Transverse colon (tissue), 4 donors: Measurements from ENCODE around the gene DEPP1. TPM values are rescaled to one million over a fixed set of nuclear protein-coding genes. Genes with fewer than 3 reads are reported as not detected.

Source experiments
- DNase-seq: peaks from one replicate; pipeline ENCODE4 v3.0.0-alpha.2; 2019
- H3K27ac ChIP-seq, 4 donors: fragments of 200-600 bp; sonication (generic); 2 replicates each; pipeline ENCODE4 v1.5.1; 2016 to 2018; ENCODE audit warnings: inconsistent platforms in 4 of 4
- H3K27me3 ChIP-seq: fragments of 200-600 bp; sonication (generic); 2 replicates; pipeline ENCODE4 v1.5.1; 2017; ENCODE audit warnings: inconsistent platforms
- H3K36me3 ChIP-seq, 4 donors: fragments of 200-600 bp; sonication (generic); 2 replicates each; pipeline ENCODE4 v1.5.1; 2017 to 2019; ENCODE audit warnings: inconsistent platforms in 4 of 4
- H3K4me1 ChIP-seq, 4 donors: fragments of 200-600 bp; sonication (generic); 2 replicates each; pipeline ENCODE4 v1.5.1; 2017 to 2020; ENCODE audit warnings: inconsistent platforms in 4 of 4
- H3K4me3 ChIP-seq, 4 donors: fragments of 200-600 bp; sonication (generic); 1 replicate in 1 of 4; 2 replicates in 3 of 4; pipeline versions ENCODE4 v1.5.1 to v1.6.1; 2017 to 2019; ENCODE audit warnings: inconsistent platforms in 4 of 4
- H3K9me3 ChIP-seq, 2 donors: fragments of 200-600 bp; sonication (generic); 2 replicates each; pipeline ENCODE4 v1.5.1; 2017 to 2019; ENCODE audit warnings: inconsistent platforms in 2 of 2
- EP300 ChIP-seq: sonication (generic); formaldehyde crosslinking; IDR thresholded peaks from one replicate; pipeline ENCODE4 v1.6.1; 2017; ENCODE audit warnings: antibody characterized with exemption, low read depth
- POLR2A ChIP-seq: fragments of 450-650 bp; IDR thresholded peaks from one replicate; pipeline ENCODE4 v1.6.1; 2016; ENCODE audit warnings: antibody characterized with exemption, mild to moderate bottlenecking, moderate library complexity
- POLR2AphosphoS5 ChIP-seq, 3 donors: sonication (generic); formaldehyde crosslinking; IDR thresholded peaks; one replicate each; pipeline ENCODE4 v1.6.1; 2016; ENCODE audit warnings: antibody characterized with exemption in 3 of 3
- WGBS, 2 donors: methylation state at CpG; one replicate each; pipeline ENCODE4 v1.1.5; 2018; ENCODE audit warnings: low coverage in 1 of 2; 5-methylcytosine and 5-hydroxymethylcytosine counted together
- in situ Hi-C, 4 donors: fragments of 200-750 bp; cut with MboI; loops; one replicate each; pipeline versions ENCODE4 v1.15.0 to v1.15.1; 2017; ENCODE audit warnings: low sequenced_read_pairs in 3 of 4, low pct_ligation_motif_present in 1 of 4, low pct_unique_long_range_greater_than_20kb in 1 of 4
- intact Hi-C: fragments of 100-400 bp; cut with DNase I; formaldehyde crosslinking; loops from one replicate; pipeline ENCODE4 v1.15.1; 2023; ENCODE audit warnings: low total_unique reads
- total RNA-seq, 4 donors: library from RNA; depleted of rRNA; stranded (reverse); fragments of >200 nt; gene quantifications; one replicate each; pipeline ENCODE4 v1.1.0, GENCODE V29; 2016
- TF ChIP-seq, protein P1 (sequence below), 5 experiments: fragments of 200-600 bp in 3 of 5; fragments of 450-650 bp in 2 of 5; sonication (generic) in 3 of 5; IDR thresholded peaks; 1 replicate in 2 of 5; 2 replicates in 3 of 5; pipeline ENCODE4 v1.5.1; 2016 to 2017; ENCODE audit warnings: antibody characterized with exemption in 5 of 5, inconsistent platforms in 3 of 5, mild to moderate bottlenecking in 2 of 5, moderate library complexity in 1 of 5

The DEPP1 gene
- total RNA-seq, 4 donors from 2014 or later, result 14.6 to 109 (median 76.6) TPM

DNA sequence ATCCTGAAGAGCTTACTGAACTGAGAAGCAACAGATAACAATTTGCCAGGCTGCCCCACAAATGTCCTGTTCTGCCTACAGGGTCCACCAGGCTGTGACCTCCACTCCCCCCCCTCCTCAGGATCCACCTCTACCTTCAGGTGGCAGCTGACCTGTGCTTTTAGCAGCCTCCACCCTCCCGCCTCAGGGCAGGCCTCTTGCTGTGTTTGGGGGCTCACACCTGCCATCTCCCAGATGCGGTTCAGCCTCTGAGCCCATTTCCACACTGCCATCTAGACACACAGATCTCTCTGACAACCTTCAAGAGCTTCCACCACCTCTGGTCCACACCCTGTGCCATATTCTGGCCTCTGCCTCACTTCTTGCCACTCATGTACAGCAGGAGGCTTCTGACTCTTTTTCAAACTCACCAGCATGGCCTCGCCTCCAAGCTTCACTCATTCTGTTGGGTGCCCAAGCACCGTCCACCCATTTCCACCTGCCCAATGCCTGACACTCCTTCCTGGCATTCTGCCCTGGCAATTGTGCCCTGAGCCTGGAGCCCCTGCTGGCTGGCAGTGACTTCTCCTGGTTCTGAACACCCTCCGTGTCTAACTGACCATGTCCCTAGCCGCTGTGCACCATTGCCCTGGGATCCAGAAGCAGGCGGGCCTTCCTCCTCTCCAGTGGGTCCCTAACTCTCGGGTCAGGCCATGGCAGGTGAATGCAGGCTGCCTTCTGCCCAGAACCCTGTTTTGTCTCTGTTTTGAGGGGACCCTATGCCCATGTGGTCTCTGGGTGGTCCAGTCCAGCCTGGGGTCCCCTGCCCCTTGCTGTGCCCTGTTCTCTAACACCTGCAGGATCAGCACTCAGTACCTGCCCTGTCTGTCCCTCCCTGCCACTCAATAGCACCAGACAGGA, 49.0 kb downstream of the DEPP1 start:
- peaks cover 0 to 4% (median 2%) of the 10 kb centered on the region in 4 donors for H3K4me1 ChIP-seq
- H3K27ac ChIP-seq, result no peak overlapping the region
- no peak overlapping the region for H3K4me3 ChIP-seq
- 83 to 87% methylated on average over 1 to 8 of the region's 8 CpGs for WGBS, 2 donors
- intact Hi-C loops (no loop called here), in situ Hi-C loops (loop anchor here in 1 of 4 donors (5.0 kb wide), 1 partner anchor 43 kb away; no protein-coding TSS in a partner anchor)
- TF ChIP-seq, protein P1, sequence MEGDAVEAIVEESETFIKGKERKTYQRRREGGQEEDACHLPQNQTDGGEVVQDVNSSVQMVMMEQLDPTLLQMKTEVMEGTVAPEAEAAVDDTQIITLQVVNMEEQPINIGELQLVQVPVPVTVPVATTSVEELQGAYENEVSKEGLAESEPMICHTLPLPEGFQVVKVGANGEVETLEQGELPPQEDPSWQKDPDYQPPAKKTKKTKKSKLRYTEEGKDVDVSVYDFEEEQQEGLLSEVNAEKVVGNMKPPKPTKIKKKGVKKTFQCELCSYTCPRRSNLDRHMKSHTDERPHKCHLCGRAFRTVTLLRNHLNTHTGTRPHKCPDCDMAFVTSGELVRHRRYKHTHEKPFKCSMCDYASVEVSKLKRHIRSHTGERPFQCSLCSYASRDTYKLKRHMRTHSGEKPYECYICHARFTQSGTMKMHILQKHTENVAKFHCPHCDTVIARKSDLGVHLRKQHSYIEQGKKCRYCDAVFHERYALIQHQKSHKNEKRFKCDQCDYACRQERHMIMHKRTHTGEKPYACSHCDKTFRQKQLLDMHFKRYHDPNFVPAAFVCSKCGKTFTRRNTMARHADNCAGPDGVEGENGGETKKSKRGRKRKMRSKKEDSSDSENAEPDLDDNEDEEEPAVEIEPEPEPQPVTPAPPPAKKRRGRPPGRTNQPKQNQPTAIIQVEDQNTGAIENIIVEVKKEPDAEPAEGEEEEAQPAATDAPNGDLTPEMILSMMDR (IDR thresholded peaks at IDR 0.05), result no peak
- TF ChIP-seq EP300 (no peak), POLR2A (no peak), POLR2AphosphoS5 (IDR thresholded peaks at IDR 0.05) (no peak)
- DNase-seq, result no peak
- H3K36me3 ChIP-seq, result no peaks in the 10 kb centered on the region
- H3K9me3 ChIP-seq, result no peaks in the 10 kb centered on the region
- no peaks in the 10 kb centered on the region for H3K27me3 ChIP-seq

DNA sequence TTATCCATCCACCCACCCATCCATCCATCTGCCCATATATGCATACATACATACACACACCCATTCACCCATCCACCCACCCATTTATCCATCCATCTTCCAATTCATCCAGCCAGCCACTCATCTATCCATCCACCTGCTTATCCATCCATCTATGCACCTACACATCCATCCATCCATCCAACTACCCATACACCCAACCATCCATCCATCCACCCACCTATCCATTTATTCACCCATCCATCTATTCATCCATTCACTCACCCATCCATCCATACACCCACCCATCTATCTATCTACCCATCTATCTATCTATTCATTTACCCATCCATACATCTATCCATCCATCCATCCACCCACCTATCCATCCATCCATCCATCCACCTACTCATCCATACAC, 50.1 kb downstream of the DEPP1 start:
- Histone ChIP-seq H3K4me1 (peaks cover 0 to 4% (median 2%) of the 10 kb centered on the region in 4 donors), H3K9me3 (no peaks in the 10 kb centered on the region), H3K27ac (no peak overlapping the region), H3K27me3 (no peaks in the 10 kb centered on the region), H3K36me3 (no peaks in the 10 kb centered on the region), H3K4me3 (no peak overlapping the region)
- intact Hi-C loops (no loop called here), in situ Hi-C loops (no loop called here)
- TF ChIP-seq POLR2AphosphoS5 (IDR thresholded peaks at IDR 0.05) (no peak), POLR2A (no peak)
- TF ChIP-seq, protein P1 (IDR thresholded peaks at IDR 0.05), result no peak
- no peak for DNase-seq

DNA sequence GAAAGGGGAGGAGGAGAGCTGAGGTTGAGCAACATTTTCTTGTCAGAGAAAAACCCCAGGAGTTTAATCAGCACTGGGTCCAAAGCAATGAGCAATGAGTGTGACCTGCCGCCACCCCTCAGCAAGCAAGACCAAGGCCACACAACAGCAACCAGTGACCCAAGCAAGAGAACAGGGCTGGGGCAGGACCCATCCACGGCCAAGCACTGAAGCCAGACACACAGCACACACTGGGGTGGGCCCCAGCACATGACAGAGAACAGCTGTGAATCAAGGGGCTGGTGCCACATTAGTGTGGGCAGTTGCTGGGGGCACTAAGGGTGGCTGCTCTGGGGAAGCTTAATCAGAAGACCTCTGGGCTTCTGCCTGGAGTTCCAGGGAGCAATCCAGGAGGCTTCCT, 51.3 kb downstream of the DEPP1 start:
- peaks cover 0 to 2% (median 0%) of the 10 kb centered on the region in 4 donors for H3K4me1 ChIP-seq
- intact Hi-C loops (no loop called here), in situ Hi-C loops (no loop called here)
- DNase-seq, result no peak
- no peaks in the 10 kb centered on the region for H3K9me3 ChIP-seq
- H3K36me3 ChIP-seq, result no peaks in the 10 kb centered on the region
- WGBS, 2 donors, result 74% methylated on average over 2 of the region's 2 CpGs; no CpG with 5 or more reads in 1 of the 2 donors
- no peak overlapping the region for H3K4me3 ChIP-seq
- no peak for TF ChIP-seq POLR2A
- TF ChIP-seq EP300, result no peak
- no peak for TF ChIP-seq POLR2AphosphoS5 (IDR thresholded peaks at IDR 0.05)
- TF ChIP-seq, protein P1 (IDR thresholded peaks at IDR 0.05), result no peak
- H3K27me3 ChIP-seq, result no peaks in the 10 kb centered on the region
- no peak overlapping the region for H3K27ac ChIP-seq

DNA sequence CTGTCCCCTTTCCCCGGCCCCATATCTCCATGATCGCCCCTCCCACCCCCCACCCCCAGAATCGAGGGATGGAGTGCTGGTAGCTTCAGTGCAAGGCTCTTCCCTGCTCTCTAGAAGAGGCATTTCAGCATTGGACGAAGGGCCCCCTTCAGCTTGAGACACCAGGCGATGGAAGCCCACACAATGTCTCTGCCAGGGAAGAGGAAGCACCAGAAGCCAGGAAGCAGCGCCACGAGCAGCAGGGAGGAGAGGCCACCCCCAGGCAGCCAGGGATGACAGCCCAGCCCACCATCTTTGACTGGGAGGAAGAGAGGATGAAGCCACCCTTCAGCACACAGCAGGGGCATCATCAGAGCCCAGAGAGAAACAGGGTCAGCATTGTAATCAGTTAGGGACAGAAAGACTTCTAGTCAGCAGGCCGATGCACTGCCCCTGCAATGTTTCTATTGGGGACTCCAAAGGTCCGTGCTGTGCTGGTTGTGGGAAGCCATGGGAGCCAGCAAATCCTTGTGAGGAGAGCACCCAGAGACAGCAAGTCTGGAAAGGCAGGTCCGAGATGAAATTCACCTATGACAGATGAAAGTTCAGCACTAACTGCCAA, 51.8 kb downstream of the DEPP1 start:
- H3K36me3 ChIP-seq, result no peaks in the 10 kb centered on the region
- no peaks in the 10 kb centered on the region for H3K9me3 ChIP-seq
- DNase-seq, result no peak
- H3K27ac ChIP-seq, result no peak overlapping the region
- TF ChIP-seq EP300, result no peak
- no peak for TF ChIP-seq POLR2AphosphoS5 (IDR thresholded peaks at IDR 0.05)
- TF ChIP-seq, protein P1 (IDR thresholded peaks at IDR 0.05), result no peak
- no peak for TF ChIP-seq POLR2A
- no peak overlapping the region for H3K4me3 ChIP-seq
- in situ Hi-C loops, result no loop called here
- WGBS, 2 donors, result 70 to 83% methylated on average over 2 to 10 of the region's 10 CpGs
- intact Hi-C loops, result no loop called here
- no peaks in the 10 kb centered on the region for H3K27me3 ChIP-seq
- no peaks in the 10 kb centered on the region for H3K4me1 ChIP-seq
